OCI-LY1 (cell line): ENCODE results near the gene MYO1D.

Experiments used
- H2AFZ ChIP-seq: fragments of 200-600 bp; sonication (generic), shearing (Covaris generic); 2 replicates; pipeline ENCODE4 v1.6.0; 2014; ENCODE audit warnings: antibody characterized with exemption, mild to moderate bottlenecking, low read length
- H3F3A ChIP-seq: fragments of 200-600 bp; sonication (generic), shearing (Covaris generic); 2 replicates; pipeline ENCODE4 v1.6.0; 2014; ENCODE audit warnings: mild to moderate bottlenecking, antibody characterized with exemption, low read length, moderate library complexity; ENCODE audit not compliant: insufficient read depth
- H3K27ac ChIP-seq: fragments of 200-600 bp; sonication (generic); 2 replicates; pipeline ENCODE4 v1.5.1; 2014; ENCODE audit warnings: low read length, mixed run types, mild to moderate bottlenecking, low read depth; ENCODE audit not compliant: poor library complexity, severe bottlenecking
- H3K27me3 ChIP-seq: fragments of 200-600 bp; sonication (generic); 2 replicates; pipeline ENCODE4 v1.6.0; 2014; ENCODE audit warnings: antibody characterized with exemption, mild to moderate bottlenecking, low read length, moderate library complexity; ENCODE audit not compliant: insufficient read depth
- H3K36me3 ChIP-seq: fragments of 200-600 bp; sonication (generic); 2 replicates; pipeline ENCODE4 v1.6.1; 2014; ENCODE audit warnings: mild to moderate bottlenecking, antibody characterized with exemption, low read length, moderate library complexity, mixed read lengths; ENCODE audit not compliant: insufficient read depth
- H3K4me1 ChIP-seq: fragments of 200-600 bp; sonication (generic); 2 replicates; pipeline ENCODE4 v1.5.1; 2014; ENCODE audit warnings: mild to moderate bottlenecking, low read length, moderate library complexity; ENCODE audit not compliant: insufficient read depth, severe bottlenecking
- H3K4me2 ChIP-seq: fragments of 200-600 bp; sonication (generic), shearing (Covaris generic); 2 replicates; pipeline ENCODE4 v1.6.1; 2014; ENCODE audit warnings: low read length
- H3K4me3 ChIP-seq: fragments of 200-600 bp; sonication (generic); 2 replicates; pipeline ENCODE4 v1.5.1; 2014; ENCODE audit warnings: low read length, low read depth, mild to moderate bottlenecking, mixed read lengths; ENCODE audit not compliant: poor library complexity, severe bottlenecking
- H3K79me2 ChIP-seq: fragments of 200-600 bp; shearing (Covaris generic); 2 replicates; pipeline ENCODE4 v1.6.1; 2016; ENCODE audit warnings: mixed run types, low read length, mixed read lengths; ENCODE audit not compliant: insufficient read depth
- H3K9ac ChIP-seq: fragments of 200-600 bp; sonication (generic), shearing (Covaris generic); 2 replicates; pipeline ENCODE4 v1.6.1; 2014; ENCODE audit warnings: mild to moderate bottlenecking, low read length, mixed read lengths
- H3K9me2 ChIP-seq: fragments of 200-600 bp; sonication (generic), shearing (Covaris generic); 2 replicates; pipeline ENCODE4 v1.6.1; 2014; ENCODE audit warnings: low read depth, mild to moderate bottlenecking, low read length, mixed read lengths
- H3K9me3 ChIP-seq: fragments of 200-600 bp; shearing (Covaris generic); 2 replicates; pipeline ENCODE4 v1.6.1; 2014; ENCODE audit warnings: low read length, mixed read lengths
- H4K20me1 ChIP-seq: fragments of 200-600 bp; sonication (generic), shearing (Covaris generic); 2 replicates; pipeline ENCODE4 v1.6.0; 2016; ENCODE audit warnings: mild to moderate bottlenecking, low read length; ENCODE audit not compliant: insufficient read depth
- EZH2 ChIP-seq: fragments of 200-600 bp; sonication (generic), shearing (Covaris generic); IDR thresholded peaks from 2 replicates; pipeline ENCODE4 v1.8.0; 2017; ENCODE audit warnings: borderline replicate concordance, mixed run types, mild to moderate bottlenecking, antibody characterized with exemption, low read length, moderate library complexity, mixed read lengths
- TF ChIP-seq, protein P1 (sequence below): fragments of 200-600 bp; sonication (generic), shearing (Covaris generic); IDR thresholded peaks from 2 replicates; pipeline ENCODE4 v1.5.1; 2017; ENCODE audit warnings: mild to moderate bottlenecking, antibody characterized with exemption, low read length, moderate library complexity, mixed read lengths

The MYO1D gene

DNA sequence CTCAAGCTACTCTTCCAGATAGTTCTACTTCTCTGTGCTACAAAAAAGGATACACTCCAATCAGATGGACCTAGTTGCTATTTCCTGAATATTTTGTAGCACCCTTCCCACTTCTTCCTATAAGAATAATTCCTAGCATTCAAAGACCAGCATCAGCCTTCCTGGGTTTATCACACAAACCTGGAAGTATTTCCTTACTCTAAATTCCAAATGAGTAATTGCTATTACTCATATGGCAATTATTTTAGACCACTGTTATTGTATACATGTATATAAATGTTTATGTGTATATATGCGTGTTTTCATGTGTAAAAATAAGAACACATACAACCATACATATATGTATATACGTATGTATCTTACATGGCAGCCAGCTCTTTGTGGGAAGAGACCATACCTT, 130.6 kb downstream of the MYO1D start:
- Histone ChIP-seq H3K4me2 (no peak overlapping the region), H3K27ac (no peak overlapping the region), H3K4me1 (no peaks in the 10 kb centered on the region)

DNA sequence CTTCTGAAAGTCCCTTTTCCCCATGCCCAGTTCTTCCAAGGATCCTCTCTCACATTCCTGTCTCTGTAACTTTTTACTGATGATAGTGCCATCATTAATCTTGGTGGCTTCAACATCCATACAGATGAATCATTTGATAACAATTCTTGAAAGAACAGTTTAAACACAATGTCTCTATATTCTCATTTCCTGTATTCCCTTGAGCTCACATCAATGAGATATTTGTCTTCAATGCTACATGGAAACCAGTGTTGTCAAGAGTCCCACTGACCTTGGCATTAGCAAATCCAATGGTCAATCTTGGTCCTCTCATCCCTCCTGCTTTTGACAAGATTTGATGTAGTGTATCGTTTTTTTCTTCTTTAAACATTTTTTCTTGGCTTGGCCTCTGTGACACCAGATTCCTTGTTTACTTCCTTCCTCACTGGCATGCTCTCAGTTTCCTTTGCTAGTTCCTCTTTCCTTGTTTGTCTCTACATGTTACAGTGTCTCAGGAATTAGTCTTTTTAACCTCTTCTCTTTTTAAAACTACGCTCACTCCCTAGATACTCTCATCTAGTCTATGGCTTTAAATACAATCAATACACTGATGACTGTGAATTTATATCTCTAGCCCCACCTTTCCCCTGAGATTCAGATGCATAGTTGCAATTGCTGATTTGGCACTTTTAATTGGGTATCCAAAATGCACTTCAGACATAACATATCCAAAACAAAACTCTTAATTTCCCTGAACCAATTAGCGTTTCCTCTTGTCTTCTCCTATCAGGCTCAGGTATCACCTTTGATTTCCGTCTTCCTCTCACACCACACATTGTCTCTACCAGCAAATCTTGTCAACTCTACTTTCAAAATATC, 134.0 kb downstream of the MYO1D start:
- no peaks in the 10 kb centered on the region for H3F3A ChIP-seq
- H3K27me3 ChIP-seq, result no peaks in the 10 kb centered on the region
- H3K36me3 ChIP-seq, result no peaks in the 10 kb centered on the region
- H3K9me3 ChIP-seq, result no peaks in the 10 kb centered on the region
- no peaks in the 10 kb centered on the region for H3K79me2 ChIP-seq
- H3K27ac ChIP-seq, result no peak overlapping the region
- no peak overlapping the region for H3K4me3 ChIP-seq
- H3K9ac ChIP-seq, result no peak overlapping the region
- no peak overlapping the region for H3K4me2 ChIP-seq
- no peaks in the 10 kb centered on the region for H3K4me1 ChIP-seq
- H3K9me2 ChIP-seq, result no peaks in the 10 kb centered on the region
- no peaks in the 10 kb centered on the region for H4K20me1 ChIP-seq
- H2AFZ ChIP-seq, result no peak overlapping the region
- TF ChIP-seq EZH2, result no peak
- TF ChIP-seq, protein P1, sequence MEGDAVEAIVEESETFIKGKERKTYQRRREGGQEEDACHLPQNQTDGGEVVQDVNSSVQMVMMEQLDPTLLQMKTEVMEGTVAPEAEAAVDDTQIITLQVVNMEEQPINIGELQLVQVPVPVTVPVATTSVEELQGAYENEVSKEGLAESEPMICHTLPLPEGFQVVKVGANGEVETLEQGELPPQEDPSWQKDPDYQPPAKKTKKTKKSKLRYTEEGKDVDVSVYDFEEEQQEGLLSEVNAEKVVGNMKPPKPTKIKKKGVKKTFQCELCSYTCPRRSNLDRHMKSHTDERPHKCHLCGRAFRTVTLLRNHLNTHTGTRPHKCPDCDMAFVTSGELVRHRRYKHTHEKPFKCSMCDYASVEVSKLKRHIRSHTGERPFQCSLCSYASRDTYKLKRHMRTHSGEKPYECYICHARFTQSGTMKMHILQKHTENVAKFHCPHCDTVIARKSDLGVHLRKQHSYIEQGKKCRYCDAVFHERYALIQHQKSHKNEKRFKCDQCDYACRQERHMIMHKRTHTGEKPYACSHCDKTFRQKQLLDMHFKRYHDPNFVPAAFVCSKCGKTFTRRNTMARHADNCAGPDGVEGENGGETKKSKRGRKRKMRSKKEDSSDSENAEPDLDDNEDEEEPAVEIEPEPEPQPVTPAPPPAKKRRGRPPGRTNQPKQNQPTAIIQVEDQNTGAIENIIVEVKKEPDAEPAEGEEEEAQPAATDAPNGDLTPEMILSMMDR, result no peak

More for the DNA sequence above, 130.6 kb downstream of the MYO1D start:
- Histone ChIP-seq H3K9ac (no peak overlapping the region), H3K27me3 (no peaks in the 10 kb centered on the region), H3K36me3 (no peaks in the 10 kb centered on the region), H3K4me3 (no peak overlapping the region), H3K9me2 (no peaks in the 10 kb centered on the region), H3K9me3 (no peaks in the 10 kb centered on the region), H3F3A (no peaks in the 10 kb centered on the region), H2AFZ (no peak overlapping the region), H4K20me1 (no peaks in the 10 kb centered on the region), H3K79me2 (no peaks in the 10 kb centered on the region)
- no peak for TF ChIP-seq EZH2
- TF ChIP-seq, protein P1, result no peak

DNA sequence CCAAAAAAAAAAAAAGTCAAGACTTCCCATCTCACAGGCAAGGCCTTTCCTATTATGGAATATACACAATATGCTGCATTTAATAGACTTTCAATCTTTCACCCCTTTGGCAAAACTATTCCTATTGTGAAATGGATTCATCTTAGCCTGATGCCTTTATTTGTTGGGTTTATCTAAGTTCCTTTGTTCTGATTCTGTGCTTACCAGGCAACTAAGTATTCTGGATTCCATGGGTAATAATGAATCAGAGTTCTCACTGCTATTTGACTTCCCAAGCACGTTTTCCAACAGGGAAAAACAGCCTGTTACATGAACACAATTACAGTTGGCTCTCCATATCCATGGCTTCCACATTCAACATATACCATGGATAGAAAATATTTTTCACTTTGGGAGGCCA, 135.5 kb downstream of the MYO1D start:
- no peak overlapping the region for H2AFZ ChIP-seq
- no peak for TF ChIP-seq EZH2
- TF ChIP-seq, protein P1, result no peak
- H3K9me2 ChIP-seq, result no peaks in the 10 kb centered on the region
- no peak overlapping the region for H3K27ac ChIP-seq
- no peaks in the 10 kb centered on the region for H4K20me1 ChIP-seq
- no peaks in the 10 kb centered on the region for H3F3A ChIP-seq
- no peak overlapping the region for H3K9ac ChIP-seq
- no peaks in the 10 kb centered on the region for H3K36me3 ChIP-seq
- H3K79me2 ChIP-seq, result no peaks in the 10 kb centered on the region
- H3K9me3 ChIP-seq, result no peaks in the 10 kb centered on the region
- H3K4me2 ChIP-seq, result no peak overlapping the region
- H3K4me3 ChIP-seq, result no peak overlapping the region
- H3K4me1 ChIP-seq, result no peaks in the 10 kb centered on the region
- H3K27me3 ChIP-seq, result no peaks in the 10 kb centered on the region
